Measurements from ENCODE around the gene ATP1A1.

Gene ATP1A1

DNA sequence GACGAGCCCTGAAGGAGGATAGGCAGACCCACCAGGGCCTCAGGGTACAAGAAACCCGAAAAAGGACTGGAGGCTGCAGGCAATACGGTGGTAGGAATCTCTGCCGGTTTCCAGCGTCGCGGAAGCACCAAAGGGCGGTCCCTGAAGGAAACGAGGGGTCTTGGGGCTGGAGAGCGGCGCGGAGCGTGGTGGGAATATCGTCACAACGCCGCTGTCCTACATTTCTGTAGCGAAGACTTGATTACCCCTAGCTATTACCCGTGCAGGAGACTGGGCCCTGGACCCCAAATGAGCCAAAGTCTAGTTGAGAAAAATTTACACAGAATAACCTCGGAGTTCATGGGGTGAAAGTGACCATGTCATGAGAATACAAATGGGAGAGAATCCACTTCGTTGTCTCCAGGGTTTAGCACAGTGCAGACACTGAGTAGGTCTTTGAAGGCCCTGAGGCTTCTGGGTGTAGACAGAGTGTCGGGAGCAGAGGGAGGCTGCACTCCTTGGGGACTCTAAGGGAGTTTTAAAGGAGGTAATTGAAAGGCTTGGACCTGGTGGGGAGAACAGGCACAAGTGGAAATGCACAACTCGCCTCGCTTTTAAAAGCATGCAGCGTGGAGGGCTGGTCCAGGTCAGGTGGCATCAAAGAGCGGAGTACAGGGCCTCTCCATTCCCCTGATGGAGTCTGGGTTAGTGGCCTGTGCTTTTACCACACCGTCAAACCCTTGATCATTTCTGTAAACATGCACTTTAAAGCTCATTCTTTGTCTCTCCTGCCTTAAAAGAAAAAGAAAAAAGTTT lies 1.5 kb downstream of the ATP1A1 start:
- no peaks in the 10 kb centered on the region for H3K9me3 ChIP-seq (ENCODE audit: low read length)
- H3K9ac ChIP-seq (ENCODE audit: low read length): peak overlapping the region; percentile 45
- H3K36me3 ChIP-seq (ENCODE audit: insufficient read depth, low read length): no peaks in the 10 kb centered on the region
- H3K4me1 ChIP-seq (ENCODE audit: insufficient read depth, low read length): peaks cover 54% of the 10 kb centered on the region
- peak overlapping the region; percentile 94 for H3K27ac ChIP-seq (ENCODE audit: low read depth, low read length)
- peak overlapping the region; percentile 80 to 94 for H3K4me3 ChIP-seq (ENCODE audit: low read depth in 1 of 2, low read length in 2 of 2)
- no peaks in the 10 kb centered on the region for H3K27me3 ChIP-seq (ENCODE audit: control insufficient read depth in 1 of 2, insufficient read depth in 2 of 2, low read length in 2 of 2)

DNA sequence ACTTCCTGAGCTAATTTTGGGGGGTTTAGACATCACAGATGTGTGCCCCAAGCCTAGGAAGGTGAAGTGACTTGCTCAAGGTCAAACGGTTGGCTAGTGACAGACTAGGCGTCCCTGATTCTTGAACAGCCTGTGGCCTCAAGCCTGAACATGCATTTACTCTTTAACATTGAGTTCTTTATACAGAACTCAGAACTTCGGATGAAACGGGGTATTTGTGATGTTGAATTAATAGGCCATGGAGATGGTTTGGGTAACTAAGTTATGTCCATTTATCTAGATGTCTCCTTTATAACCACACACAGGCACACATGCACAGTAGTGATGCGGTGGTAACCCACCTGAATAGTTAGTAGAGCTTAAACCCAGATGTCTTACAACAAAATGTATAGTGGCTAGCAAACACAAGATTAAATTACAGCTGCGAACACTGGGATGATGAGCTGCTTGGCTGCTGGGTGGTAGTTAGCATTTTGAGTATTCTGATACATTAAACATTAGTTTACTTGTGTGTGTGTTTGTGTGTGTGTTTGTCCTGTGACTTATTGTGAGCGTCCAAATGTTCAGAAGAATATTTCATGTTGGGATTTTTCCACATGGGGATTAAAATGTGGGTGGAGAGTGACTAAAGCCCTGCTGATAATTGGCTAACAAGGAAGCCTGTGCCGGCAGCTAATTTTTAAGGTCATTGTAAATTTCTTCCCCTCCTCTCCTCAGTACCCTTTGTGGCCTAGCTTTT lies 2.3 kb downstream of the ATP1A1 start:
- Histone ChIP-seq H3K27ac (ENCODE audit: low read depth, low read length) (peak overlapping the region; percentile 94), H3K36me3 (ENCODE audit: insufficient read depth, low read length) (no peaks in the 10 kb centered on the region), H3K9me3 (ENCODE audit: low read length) (no peaks in the 10 kb centered on the region), H3K9ac (ENCODE audit: low read length) (peak overlapping the region; percentile 45), H3K4me1 (ENCODE audit: insufficient read depth, low read length) (peaks cover 62% of the 10 kb centered on the region), H3K4me3 (ENCODE audit: low read depth in 1 of 2, low read length in 2 of 2) (peak overlapping the region; percentile 80 to 94), H3K27me3 (ENCODE audit: control insufficient read depth in 1 of 2, insufficient read depth in 2 of 2, low read length in 2 of 2) (no peaks in the 10 kb centered on the region)

DNA sequence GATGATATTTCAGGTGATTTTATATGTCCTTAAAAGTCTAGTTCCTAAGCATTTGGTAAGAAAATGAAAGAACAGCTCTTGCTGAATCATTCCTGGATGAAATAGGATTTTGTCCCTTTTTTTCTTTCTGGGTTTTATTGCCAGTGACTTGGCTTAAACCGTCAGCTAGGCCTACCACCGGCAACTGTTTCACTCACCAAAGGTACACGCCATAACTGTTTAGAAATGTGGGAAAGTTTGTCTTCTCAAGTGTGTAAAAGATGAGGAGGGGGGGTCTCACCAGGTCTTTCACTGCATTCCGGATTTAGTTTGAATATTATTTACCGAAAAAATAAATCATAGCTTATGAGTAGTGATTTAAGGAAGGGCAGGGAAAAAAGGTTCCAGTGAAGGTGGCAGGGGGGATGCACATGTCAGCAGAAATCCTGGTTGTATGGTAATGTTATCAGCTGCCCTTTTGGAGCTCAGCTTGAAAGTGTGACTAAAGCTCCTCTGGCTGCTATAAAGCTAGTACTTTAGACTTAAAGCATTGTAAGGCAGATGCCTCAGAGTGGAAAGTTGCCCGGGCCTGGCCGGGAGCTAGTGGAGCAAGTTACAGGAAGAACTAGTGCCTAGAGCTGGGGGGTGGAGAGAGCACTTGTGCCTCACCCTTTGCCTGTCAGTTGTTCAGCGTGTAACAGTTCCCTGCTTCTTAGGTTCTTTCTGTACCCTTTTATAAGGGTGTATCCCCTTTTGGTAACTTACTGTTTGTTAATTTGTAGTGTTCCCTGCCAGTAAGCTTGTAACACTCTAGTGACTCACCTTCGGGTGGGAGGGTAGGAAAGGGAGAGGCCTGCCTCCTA lies 3.1 kb downstream of the ATP1A1 start:
- H3K27ac ChIP-seq (ENCODE audit: low read depth, low read length): peak overlapping the region; percentile 94
- peak overlapping the region; percentile 45 for H3K9ac ChIP-seq (ENCODE audit: low read length)
- peaks cover 63% of the 10 kb centered on the region for H3K4me1 ChIP-seq (ENCODE audit: insufficient read depth, low read length)
- no peaks in the 10 kb centered on the region for H3K27me3 ChIP-seq (ENCODE audit: control insufficient read depth in 1 of 2, insufficient read depth in 2 of 2, low read length in 2 of 2)
- H3K4me3 ChIP-seq (ENCODE audit: low read depth in 1 of 2, low read length in 2 of 2): peak overlapping the region in 1 of 2 donors; percentile 25
- no peaks in the 10 kb centered on the region for H3K36me3 ChIP-seq (ENCODE audit: insufficient read depth, low read length)
- H3K9me3 ChIP-seq (ENCODE audit: low read length): no peaks in the 10 kb centered on the region

DNA sequence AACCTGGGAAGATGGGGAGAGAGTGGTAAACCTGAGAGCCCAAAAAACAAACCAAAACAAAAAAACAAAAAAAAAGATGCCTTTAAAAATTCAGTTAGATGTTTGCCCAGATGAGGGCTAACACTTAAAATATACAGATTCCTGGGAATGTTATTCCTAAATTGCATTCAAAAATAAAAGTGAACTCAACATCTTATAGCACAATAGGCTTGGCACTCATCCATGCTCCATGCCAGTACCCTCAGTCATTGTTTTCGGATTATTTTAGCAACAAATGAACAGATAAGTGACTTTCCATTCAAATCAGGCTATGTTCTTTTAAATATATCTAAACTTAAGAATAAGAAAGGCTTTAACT lies 3.7 kb downstream of the ATP1A1 start:
- H3K9ac ChIP-seq (ENCODE audit: low read length): peak overlapping the region; percentile 45

DNA sequence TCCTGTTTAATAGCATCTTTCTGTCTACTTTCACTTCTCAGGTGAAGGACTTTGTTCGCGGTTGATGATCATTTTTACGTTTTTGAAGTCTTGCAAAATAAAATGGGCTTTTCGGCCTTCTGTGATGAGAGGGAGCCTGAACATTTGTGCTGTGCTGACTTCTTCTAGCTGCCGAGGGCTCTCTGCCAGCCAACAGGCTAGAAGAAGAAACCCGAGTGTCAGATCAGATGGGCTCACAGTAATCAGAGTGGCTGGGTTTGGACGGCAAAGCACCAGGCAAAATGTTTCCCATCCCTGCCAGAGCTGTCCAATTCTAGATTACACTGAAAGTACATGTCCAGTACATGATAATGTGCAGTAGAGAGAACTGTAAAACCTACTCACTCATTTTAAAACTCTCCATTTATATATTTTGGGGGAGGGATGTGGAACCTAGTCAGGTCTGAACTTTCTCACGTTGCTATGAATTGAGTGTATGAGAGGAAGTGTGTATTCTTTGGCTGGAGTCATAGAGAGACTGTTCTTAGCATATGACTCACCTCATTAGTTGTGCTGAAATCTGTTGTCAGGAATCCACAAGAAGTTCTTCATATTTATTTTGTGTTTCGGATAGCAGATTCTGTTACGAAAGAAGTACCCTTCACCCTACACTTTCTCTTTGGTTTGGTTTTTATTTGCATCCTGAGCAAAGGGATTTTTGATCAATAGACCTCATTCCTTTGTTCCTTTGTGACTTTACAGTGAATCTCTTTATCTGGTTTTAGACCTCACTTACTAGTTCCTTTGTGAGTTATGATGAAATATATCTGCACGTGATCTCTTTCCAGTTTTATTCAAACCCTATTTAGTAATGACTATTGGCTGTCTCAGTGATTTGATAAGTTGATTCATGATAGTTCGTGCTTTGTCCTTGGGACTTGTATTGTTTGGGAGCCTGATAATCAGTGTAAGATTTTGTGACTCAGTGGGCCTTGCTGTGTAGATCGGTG lies 4.8 kb downstream of the ATP1A1 start:
- H3K4me3 ChIP-seq (ENCODE audit: low read depth in 1 of 2, low read length in 2 of 2): no peak overlapping the region
- H3K36me3 ChIP-seq (ENCODE audit: insufficient read depth, low read length): no peaks in the 10 kb centered on the region
- peaks cover 71% of the 10 kb centered on the region for H3K4me1 ChIP-seq (ENCODE audit: insufficient read depth, low read length)
- no peaks in the 10 kb centered on the region for H3K27me3 ChIP-seq (ENCODE audit: control insufficient read depth in 1 of 2, insufficient read depth in 2 of 2, low read length in 2 of 2)
- H3K9ac ChIP-seq (ENCODE audit: low read length): peak overlapping the region; percentile 45
- peak overlapping the region; percentile 94 for H3K27ac ChIP-seq (ENCODE audit: low read depth, low read length)
- H3K9me3 ChIP-seq (ENCODE audit: low read length): no peaks in the 10 kb centered on the region

More for the DNA sequence above, 3.7 kb downstream of the ATP1A1 start:
- H3K27me3 ChIP-seq (ENCODE audit: control insufficient read depth in 1 of 2, insufficient read depth in 2 of 2, low read length in 2 of 2): no peaks in the 10 kb centered on the region
- H3K4me3 ChIP-seq (ENCODE audit: low read depth in 1 of 2, low read length in 2 of 2): peak overlapping the region in 1 of 2 donors; percentile 25
- H3K36me3 ChIP-seq (ENCODE audit: insufficient read depth, low read length): no peaks in the 10 kb centered on the region
- peaks cover 63% of the 10 kb centered on the region for H3K4me1 ChIP-seq (ENCODE audit: insufficient read depth, low read length)
- peak overlapping the region; percentile 94 for H3K27ac ChIP-seq (ENCODE audit: low read depth, low read length)
- H3K9me3 ChIP-seq (ENCODE audit: low read length): no peaks in the 10 kb centered on the region

DNA sequence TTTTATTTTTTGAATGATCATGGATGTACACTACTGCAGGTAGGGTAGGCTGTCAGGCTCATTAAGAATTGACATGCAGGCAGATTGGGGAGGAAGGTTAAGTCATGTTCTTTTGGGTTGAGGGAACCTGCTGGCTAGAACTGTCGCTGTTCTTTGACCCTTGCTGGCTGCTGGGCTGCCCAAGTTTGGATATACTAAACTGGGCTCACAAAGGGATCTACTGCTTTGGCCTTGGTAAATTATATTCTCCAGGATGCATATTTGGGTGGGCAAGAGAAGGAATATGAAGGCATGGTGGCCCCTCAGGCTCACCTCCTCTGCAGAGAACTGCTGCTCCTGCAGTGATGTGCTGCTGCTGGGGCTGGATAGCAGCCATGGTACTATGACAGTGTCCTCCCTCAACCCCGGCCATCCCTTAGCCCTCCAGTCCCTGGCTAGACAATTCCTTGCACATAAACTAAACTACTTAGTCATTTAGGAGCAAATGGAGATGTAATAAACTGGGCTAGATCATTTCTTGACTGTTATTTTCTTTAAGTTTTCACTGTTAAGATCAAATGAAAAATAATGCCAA lies 6.1 kb downstream of the ATP1A1 start:
- no peaks in the 10 kb centered on the region for H3K36me3 ChIP-seq (ENCODE audit: insufficient read depth, low read length)
- no peaks in the 10 kb centered on the region for H3K27me3 ChIP-seq (ENCODE audit: control insufficient read depth in 1 of 2, insufficient read depth in 2 of 2, low read length in 2 of 2)
- H3K9me3 ChIP-seq (ENCODE audit: low read length): no peaks in the 10 kb centered on the region
- peaks cover 72% of the 10 kb centered on the region for H3K4me1 ChIP-seq (ENCODE audit: insufficient read depth, low read length)
- H3K27ac ChIP-seq (ENCODE audit: low read depth, low read length): no peak overlapping the region
- no peak overlapping the region for H3K9ac ChIP-seq (ENCODE audit: low read length)
- H3K4me3 ChIP-seq (ENCODE audit: low read depth in 1 of 2, low read length in 2 of 2): no peak overlapping the region

DNA sequence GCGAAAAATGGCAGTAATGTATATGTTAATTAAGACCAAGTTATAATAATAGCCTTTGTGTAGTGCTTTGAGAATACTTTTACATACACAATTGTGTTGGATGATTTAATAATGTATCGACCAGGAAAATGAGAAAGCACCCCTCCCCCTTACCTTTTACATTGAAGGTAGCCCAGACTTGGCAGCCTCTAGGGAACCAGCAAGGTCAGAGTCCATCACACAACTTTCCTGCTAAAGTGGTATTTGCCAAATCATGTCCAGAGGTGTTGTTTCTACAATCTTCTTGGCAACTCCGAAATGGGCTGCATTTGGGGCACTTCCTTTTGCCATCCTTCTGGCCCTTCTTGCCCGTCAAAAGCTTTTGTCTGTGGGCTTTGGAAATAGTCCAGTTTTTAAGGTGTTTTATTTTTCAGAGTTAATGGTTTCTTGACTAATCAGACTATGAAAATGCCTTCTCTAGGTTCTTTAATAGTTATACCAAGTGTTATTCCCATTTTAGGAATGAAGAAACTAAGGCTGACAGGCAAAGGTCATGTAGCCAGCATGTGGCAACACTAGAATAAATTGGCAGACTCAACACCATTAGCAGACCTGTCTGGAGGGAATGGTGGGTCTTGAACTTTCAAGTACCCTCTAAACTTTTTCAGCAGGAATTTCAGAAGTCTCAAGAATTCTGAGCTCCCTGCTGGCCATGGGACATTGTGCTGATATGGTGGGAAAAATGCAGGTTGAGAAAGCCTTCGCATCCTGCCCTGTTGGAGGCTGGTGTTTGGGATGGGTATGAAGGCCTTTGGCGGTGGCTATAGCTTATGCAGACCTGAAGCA lies 6.8 kb downstream of the ATP1A1 start:
- Histone ChIP-seq H3K9ac (ENCODE audit: low read length) (no peak overlapping the region), H3K4me3 (ENCODE audit: low read depth in 1 of 2, low read length in 2 of 2) (no peak overlapping the region), H3K27me3 (ENCODE audit: control insufficient read depth in 1 of 2, insufficient read depth in 2 of 2, low read length in 2 of 2) (no peaks in the 10 kb centered on the region), H3K9me3 (ENCODE audit: low read length) (no peaks in the 10 kb centered on the region), H3K36me3 (ENCODE audit: insufficient read depth, low read length) (no peaks in the 10 kb centered on the region), H3K4me1 (ENCODE audit: insufficient read depth, low read length) (peaks cover 64% of the 10 kb centered on the region), H3K27ac (ENCODE audit: low read depth, low read length) (no peak overlapping the region)

DNA sequence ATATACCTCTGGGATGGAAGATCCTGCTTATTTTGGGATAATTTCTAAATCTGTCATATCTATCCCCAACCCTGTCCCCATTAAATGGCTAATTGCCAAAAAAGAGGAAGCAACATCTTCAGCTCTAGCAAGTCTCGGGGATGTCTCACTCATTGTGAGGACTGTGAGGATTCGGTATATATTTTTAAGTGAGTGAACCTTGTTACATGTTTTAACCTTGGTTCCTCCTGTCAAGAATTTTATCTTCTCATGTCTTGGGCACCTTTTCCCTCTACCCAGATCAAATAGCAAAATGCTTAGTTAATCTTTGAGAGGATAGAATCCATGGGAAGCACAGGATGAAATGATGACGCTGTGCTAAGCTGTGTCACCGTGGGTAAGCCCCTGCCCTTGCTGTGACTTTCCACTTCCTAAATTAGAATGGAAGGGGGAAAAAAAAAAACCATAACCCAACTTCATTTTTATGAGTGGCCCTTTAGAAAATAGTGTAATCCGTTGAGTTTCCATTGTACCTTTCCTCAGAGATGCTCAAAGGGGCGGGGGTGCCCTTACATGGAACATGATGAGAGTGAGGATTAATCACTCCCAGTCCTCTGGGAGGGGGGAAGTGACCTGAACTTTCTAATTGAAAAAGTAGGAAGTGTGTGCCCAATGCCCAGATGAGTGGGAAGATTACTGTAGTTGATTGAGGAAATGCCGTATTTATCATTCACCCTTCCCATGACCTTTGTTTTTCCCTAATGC lies 7.6 kb downstream of the ATP1A1 start:
- Histone ChIP-seq H3K27me3 (ENCODE audit: control insufficient read depth in 1 of 2, insufficient read depth in 2 of 2, low read length in 2 of 2) (no peaks in the 10 kb centered on the region), H3K36me3 (ENCODE audit: insufficient read depth, low read length) (peaks cover 6% of the 10 kb centered on the region), H3K27ac (ENCODE audit: low read depth, low read length) (no peak overlapping the region), H3K4me1 (ENCODE audit: insufficient read depth, low read length) (peaks cover 56% of the 10 kb centered on the region), H3K9me3 (ENCODE audit: low read length) (no peaks in the 10 kb centered on the region), H3K4me3 (ENCODE audit: low read depth in 1 of 2, low read length in 2 of 2) (no peak overlapping the region), H3K9ac (ENCODE audit: low read length) (no peak overlapping the region)

DNA sequence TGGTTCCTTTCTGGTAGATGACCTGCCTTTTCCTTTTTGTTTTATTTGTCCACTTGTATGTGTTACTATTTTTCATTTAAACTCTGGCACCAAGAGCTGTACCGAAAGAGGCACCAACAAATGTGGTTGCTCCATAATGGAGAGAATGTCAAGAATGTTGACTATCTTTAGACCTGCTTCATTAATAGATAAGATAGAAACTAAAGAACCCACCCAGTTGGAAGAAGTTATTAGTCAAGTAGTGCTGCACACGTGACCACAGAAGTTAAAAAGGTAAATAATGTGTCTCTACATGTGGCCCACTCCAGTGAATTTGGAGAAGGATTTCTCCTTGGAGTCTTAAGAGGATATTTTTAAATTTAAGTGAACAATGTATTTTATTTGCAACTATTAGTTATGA lies 9.3 kb downstream of the ATP1A1 start:
- Histone ChIP-seq H3K4me1 (ENCODE audit: insufficient read depth, low read length) (peaks cover 40% of the 10 kb centered on the region), H3K9me3 (ENCODE audit: low read length) (no peaks in the 10 kb centered on the region), H3K9ac (ENCODE audit: low read length) (no peak overlapping the region), H3K36me3 (ENCODE audit: insufficient read depth, low read length) (peaks cover 15% of the 10 kb centered on the region), H3K4me3 (ENCODE audit: low read depth in 1 of 2, low read length in 2 of 2) (no peak overlapping the region), H3K27me3 (ENCODE audit: control insufficient read depth in 1 of 2, insufficient read depth in 2 of 2, low read length in 2 of 2) (no peaks in the 10 kb centered on the region), H3K27ac (ENCODE audit: low read depth, low read length) (no peak overlapping the region)

Measured in muscle layer of colon (tissue), 2 donors.